Measurements from ENCODE around the gene PARD3.

GRCh38 chr10:34420795-34421194 is 394.3 kb downstream of the PARD3 start:
- TF ChIP-seq FOXP4 (CRISPR knock-in tag; IDR thresholded peaks at IDR 0.05) (no peak), OVOL2 (CRISPR knock-in tag; IDR thresholded peaks at IDR 0.05; ENCODE audit: borderline replicate concordance) (no peak), CTCF (IDR thresholded peaks at IDR 0.05) (no peak), ESRRA (CRISPR knock-in tag; IDR thresholded peaks at IDR 0.05; ENCODE audit: borderline replicate concordance) (no peak), MAX (CRISPR knock-in tag; IDR thresholded peaks at IDR 0.05) (no peak)
